HT-29 (cell line): Measurements from ENCODE around the gene GLDN. TPM values are rescaled to one million over a fixed set of nuclear protein-coding genes. Genes with fewer than 3 reads are reported as not detected.

ENCODE experiments used
- DNase-seq: peaks from one replicate; pipeline ENCODE4 v3.0.0-alpha.2; 2015; ENCODE audit warnings: low spot score
- total RNA-seq: library from RNA; depleted of rRNA; stranded (reverse); fragments of >200 nt; shearing (Covaris generic); gene quantifications from 2 replicates; pipeline ENCODE4 v1.2.3, GENCODE V29; 2014; rRNA removed

Gene GLDN
- 0.97 and 2.3 TPM in 2 replicates for total RNA-seq

- DNase-seq = peak; percentile 34
These were observed at the start of gene GLDN for GRCh38 chr15:51341366-51342226. Gene GLDN (plus strand): TSS chr15:51341655. CDS start chr15:51341685, 30 bp downstream.

- DNase-seq = no peak
These were observed 42.8 kb upstream of the GLDN start for GRCh38 chr15:51298620-51299019.

GRCh38 chr15:51299187-51300015 is 42.1 kb upstream of the GLDN start:
- DNase-seq = no peak

GRCh38 chr15:51302480-51302879 is 39.0 kb upstream of the GLDN start:
- DNase-seq = no peak

GRCh38 chr15:51303462-51303980 is 37.9 kb upstream of the GLDN start:
- no peak for DNase-seq

GRCh38 chr15:51307325-51307724 is 34.1 kb upstream of the GLDN start:
- no peak for DNase-seq

GRCh38 chr15:51307811-51308210 is 33.6 kb upstream of the GLDN start:
- DNase-seq = no peak

- no peak for DNase-seq
These were observed 31.4 kb upstream of the GLDN start for GRCh38 chr15:51310064-51310463.

- DNase-seq = no peak
These were observed 29.9 kb upstream of the GLDN start for GRCh38 chr15:51311510-51311909.

- DNase-seq = no peak
These were observed 29.0 kb upstream of the GLDN start for GRCh38 chr15:51312166-51313073.

GRCh38 chr15:51313074-51313393 is 28.4 kb upstream of the GLDN start:
- DNase-seq = no peak

- no peak for DNase-seq
These were observed 27.7 kb upstream of the GLDN start for GRCh38 chr15:51313644-51314280.

GRCh38 chr15:51314391-51315337 is 26.8 kb upstream of the GLDN start:
- DNase-seq = no peak

- no peak for DNase-seq
These were observed 25.7 kb upstream of the GLDN start for GRCh38 chr15:51315726-51316125.

GRCh38 chr15:51316636-51317035 is 24.8 kb upstream of the GLDN start:
- DNase-seq = no peak

GRCh38 chr15:51318382-51319150 is 22.9 kb upstream of the GLDN start:
- no peak for DNase-seq

GRCh38 chr15:51319539-51319938 is 21.9 kb upstream of the GLDN start:
- no peak for DNase-seq

GRCh38 chr15:51320843-51321242 is 20.6 kb upstream of the GLDN start:
- DNase-seq = no peak

GRCh38 chr15:51321316-51321715 is 20.1 kb upstream of the GLDN start:
- no peak for DNase-seq
